Measurements from ENCODE around the gene HEATR5A.

- TF ChIP-seq, protein P1, sequence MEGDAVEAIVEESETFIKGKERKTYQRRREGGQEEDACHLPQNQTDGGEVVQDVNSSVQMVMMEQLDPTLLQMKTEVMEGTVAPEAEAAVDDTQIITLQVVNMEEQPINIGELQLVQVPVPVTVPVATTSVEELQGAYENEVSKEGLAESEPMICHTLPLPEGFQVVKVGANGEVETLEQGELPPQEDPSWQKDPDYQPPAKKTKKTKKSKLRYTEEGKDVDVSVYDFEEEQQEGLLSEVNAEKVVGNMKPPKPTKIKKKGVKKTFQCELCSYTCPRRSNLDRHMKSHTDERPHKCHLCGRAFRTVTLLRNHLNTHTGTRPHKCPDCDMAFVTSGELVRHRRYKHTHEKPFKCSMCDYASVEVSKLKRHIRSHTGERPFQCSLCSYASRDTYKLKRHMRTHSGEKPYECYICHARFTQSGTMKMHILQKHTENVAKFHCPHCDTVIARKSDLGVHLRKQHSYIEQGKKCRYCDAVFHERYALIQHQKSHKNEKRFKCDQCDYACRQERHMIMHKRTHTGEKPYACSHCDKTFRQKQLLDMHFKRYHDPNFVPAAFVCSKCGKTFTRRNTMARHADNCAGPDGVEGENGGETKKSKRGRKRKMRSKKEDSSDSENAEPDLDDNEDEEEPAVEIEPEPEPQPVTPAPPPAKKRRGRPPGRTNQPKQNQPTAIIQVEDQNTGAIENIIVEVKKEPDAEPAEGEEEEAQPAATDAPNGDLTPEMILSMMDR (conservative IDR thresholded peaks at IDR 0.05; ENCODE audit: low read depth in 2 of 2), result no peak
- TF ChIP-seq STAT1 (IDR thresholded peaks at IDR 0.05; ENCODE audit: unreplicated experiment), result no peak
- TF ChIP-seq, protein P2, sequence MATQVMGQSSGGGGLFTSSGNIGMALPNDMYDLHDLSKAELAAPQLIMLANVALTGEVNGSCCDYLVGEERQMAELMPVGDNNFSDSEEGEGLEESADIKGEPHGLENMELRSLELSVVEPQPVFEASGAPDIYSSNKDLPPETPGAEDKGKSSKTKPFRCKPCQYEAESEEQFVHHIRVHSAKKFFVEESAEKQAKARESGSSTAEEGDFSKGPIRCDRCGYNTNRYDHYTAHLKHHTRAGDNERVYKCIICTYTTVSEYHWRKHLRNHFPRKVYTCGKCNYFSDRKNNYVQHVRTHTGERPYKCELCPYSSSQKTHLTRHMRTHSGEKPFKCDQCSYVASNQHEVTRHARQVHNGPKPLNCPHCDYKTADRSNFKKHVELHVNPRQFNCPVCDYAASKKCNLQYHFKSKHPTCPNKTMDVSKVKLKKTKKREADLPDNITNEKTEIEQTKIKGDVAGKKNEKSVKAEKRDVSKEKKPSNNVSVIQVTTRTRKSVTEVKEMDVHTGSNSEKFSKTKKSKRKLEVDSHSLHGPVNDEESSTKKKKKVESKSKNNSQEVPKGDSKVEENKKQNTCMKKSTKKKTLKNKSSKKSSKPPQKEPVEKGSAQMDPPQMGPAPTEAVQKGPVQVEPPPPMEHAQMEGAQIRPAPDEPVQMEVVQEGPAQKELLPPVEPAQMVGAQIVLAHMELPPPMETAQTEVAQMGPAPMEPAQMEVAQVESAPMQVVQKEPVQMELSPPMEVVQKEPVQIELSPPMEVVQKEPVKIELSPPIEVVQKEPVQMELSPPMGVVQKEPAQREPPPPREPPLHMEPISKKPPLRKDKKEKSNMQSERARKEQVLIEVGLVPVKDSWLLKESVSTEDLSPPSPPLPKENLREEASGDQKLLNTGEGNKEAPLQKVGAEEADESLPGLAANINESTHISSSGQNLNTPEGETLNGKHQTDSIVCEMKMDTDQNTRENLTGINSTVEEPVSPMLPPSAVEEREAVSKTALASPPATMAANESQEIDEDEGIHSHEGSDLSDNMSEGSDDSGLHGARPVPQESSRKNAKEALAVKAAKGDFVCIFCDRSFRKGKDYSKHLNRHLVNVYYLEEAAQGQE (IDR thresholded peaks at IDR 0.05; ENCODE audit: unreplicated experiment), result no peak
Observed at GRCh38 chr14:31403707-31404106, 16.6 kb downstream of the HEATR5A start.

Measured in GM23338 (cell line).